Tibial artery (tissue), 4 donors: ENCODE results near the gene AMER2.

Source experiments
- DNase-seq, 2 donors: peaks; one replicate each; pipeline ENCODE4 v3.0.0-alpha.2; 2019
- H3K27ac ChIP-seq, 2 donors: fragments of 200-600 bp; sonication (generic) in 1 of 2; 1 replicate in 1 of 2; 2 replicates in 1 of 2; pipeline ENCODE4 v1.5.1; 2018 to 2019; ENCODE audit warnings: mild to moderate bottlenecking in 1 of 2
- H3K27me3 ChIP-seq, 2 donors: fragments of 200-600 bp; sonication (generic) in 1 of 2; one replicate each; pipeline versions ENCODE4 v1.5.1 to v1.6.0; 2016 to 2019
- H3K36me3 ChIP-seq, 3 donors: fragments of 200-600 bp; sonication (generic) in 2 of 3; one replicate each; pipeline ENCODE4 v1.5.1; 2016 to 2019; ENCODE audit warnings: mild to moderate bottlenecking in 2 of 3
- H3K4me1 ChIP-seq, 4 donors: fragments of 200-600 bp; sonication (generic) in 2 of 4; 1 replicate in 3 of 4; 2 replicates in 1 of 4; pipeline ENCODE4 v1.5.1; 2016 to 2019
- H3K4me3 ChIP-seq, 2 donors: fragments of 200-600 bp; sonication (generic) in 1 of 2; 1 replicate in 1 of 2; 2 replicates in 1 of 2; pipeline ENCODE4 v1.5.1; 2018 to 2019; ENCODE audit warnings: mild to moderate bottlenecking in 2 of 2
- H3K9me3 ChIP-seq, 3 donors: fragments of 200-600 bp; sonication (generic) in 1 of 3; one replicate each; pipeline ENCODE4 v1.5.1; 2016 to 2019
- CTCF ChIP-seq, 2 experiments: fragments of 200-600 bp in 1 of 2; fragments of 450-650 bp in 1 of 2; IDR thresholded peaks; one replicate each; pipeline ENCODE4 v1.5.1; 2017 to 2019; ENCODE audit warnings: antibody characterized with exemption in 2 of 2, mild to moderate bottlenecking in 1 of 2, moderate library complexity in 1 of 2
- intact Hi-C: fragments of 100-400 bp; cut with DNase I; formaldehyde crosslinking; loops from one replicate; pipeline ENCODE4 v1.15.0; 2023; ENCODE audit warnings: low total_unique reads

The AMER2 gene

GRCh38 chr13:25177012-25177411 is 4.9 kb upstream of the AMER2 start:
- DNase-seq, result no peak
- no peak overlapping the region for H3K27ac ChIP-seq
- no peaks in the 10 kb centered on the region for H3K36me3 ChIP-seq
- no peak for TF ChIP-seq CTCF (IDR thresholded peaks at IDR 0.05)
- H3K4me3 ChIP-seq, result no peak overlapping the region
- intact Hi-C loops, result no loop called here
- H3K9me3 ChIP-seq, result no peaks in the 10 kb centered on the region
- peaks cover 0 to 29% of the 10 kb centered on the region in 2 donors for H3K27me3 ChIP-seq
- H3K4me1 ChIP-seq, result no peaks in the 10 kb centered on the region

GRCh38 chr13:25175431-25175830 is 3.3 kb upstream of the AMER2 start:
- no peak for DNase-seq
- Histone ChIP-seq H3K27me3 (peaks cover 0 to 45% of the 10 kb centered on the region in 2 donors), H3K27ac (no peak overlapping the region), H3K36me3 (no peaks in the 10 kb centered on the region), H3K4me3 (no peak overlapping the region), H3K9me3 (no peaks in the 10 kb centered on the region), H3K4me1 (peaks cover 0 to 15% (median 9%) of the 10 kb centered on the region in 4 donors)
- no peak for TF ChIP-seq CTCF (IDR thresholded peaks at IDR 0.05)
- intact Hi-C loops, result no loop called here

- H3K27ac ChIP-seq, result no peak overlapping the region
- TF ChIP-seq CTCF (IDR thresholded peaks at IDR 0.05), result no peak
- H3K9me3 ChIP-seq, result no peaks in the 10 kb centered on the region
- H3K4me3 ChIP-seq, result no peak overlapping the region
- peaks cover 0 to 16% (median 9%) of the 10 kb centered on the region in 4 donors for H3K4me1 ChIP-seq
- intact Hi-C loops, result no loop called here
- no peaks in the 10 kb centered on the region for H3K36me3 ChIP-seq
- peaks cover 0 to 49% of the 10 kb centered on the region in 2 donors for H3K27me3 ChIP-seq
- DNase-seq, result no peak
Measured at GRCh38 chr13:25175026-25175425, 2.9 kb upstream of the AMER2 start.

GRCh38 chr13:25174304-25174703 is 2.2 kb upstream of the AMER2 start:
- intact Hi-C loops, result no loop called here
- H3K4me1 ChIP-seq, result peaks cover 0 to 16% (median 9%) of the 10 kb centered on the region in 4 donors
- H3K36me3 ChIP-seq, result no peaks in the 10 kb centered on the region
- DNase-seq, result no peak
- H3K27ac ChIP-seq, result no peak overlapping the region
- no peak for TF ChIP-seq CTCF (IDR thresholded peaks at IDR 0.05)
- peaks cover 0 to 55% of the 10 kb centered on the region in 2 donors for H3K27me3 ChIP-seq
- H3K4me3 ChIP-seq, result no peak overlapping the region
- H3K9me3 ChIP-seq, result no peaks in the 10 kb centered on the region

GRCh38 chr13:25172303-25172630 is 179 bp upstream of the AMER2 start:
- Histone ChIP-seq H3K36me3 (no peaks in the 10 kb centered on the region), H3K27ac (no peak overlapping the region), H3K4me3 (no peak overlapping the region), H3K4me1 (peaks cover 0 to 16% (median 9%) of the 10 kb centered on the region in 4 donors), H3K9me3 (no peaks in the 10 kb centered on the region), H3K27me3 (peaks cover 0 to 56% of the 10 kb centered on the region in 2 donors)
- DNase-seq, result no peak
- no peak for TF ChIP-seq CTCF (IDR thresholded peaks at IDR 0.05)
- intact Hi-C loops, result no loop called here

GRCh38 chr13:25171170-25171516 is 945 bp downstream of the AMER2 start:
- peaks cover 0 to 53% of the 10 kb centered on the region in 2 donors for H3K27me3 ChIP-seq

More at GRCh38 chr13:25171170-25171516, 945 bp downstream of the AMER2 start:
- intact Hi-C loops, result no loop called here
- H3K9me3 ChIP-seq, result no peaks in the 10 kb centered on the region
- no peaks in the 10 kb centered on the region for H3K36me3 ChIP-seq
- H3K4me3 ChIP-seq, result peak overlapping the region in 1 of 2 donors; percentile 40
- no peak for DNase-seq
- TF ChIP-seq CTCF (IDR thresholded peaks at IDR 0.05), result no peak
- no peak overlapping the region for H3K27ac ChIP-seq
- peaks cover 0 to 16% (median 9%) of the 10 kb centered on the region in 4 donors for H3K4me1 ChIP-seq
